ENCODE data around the gene MIPOL1.

Gene MIPOL1

DNA sequence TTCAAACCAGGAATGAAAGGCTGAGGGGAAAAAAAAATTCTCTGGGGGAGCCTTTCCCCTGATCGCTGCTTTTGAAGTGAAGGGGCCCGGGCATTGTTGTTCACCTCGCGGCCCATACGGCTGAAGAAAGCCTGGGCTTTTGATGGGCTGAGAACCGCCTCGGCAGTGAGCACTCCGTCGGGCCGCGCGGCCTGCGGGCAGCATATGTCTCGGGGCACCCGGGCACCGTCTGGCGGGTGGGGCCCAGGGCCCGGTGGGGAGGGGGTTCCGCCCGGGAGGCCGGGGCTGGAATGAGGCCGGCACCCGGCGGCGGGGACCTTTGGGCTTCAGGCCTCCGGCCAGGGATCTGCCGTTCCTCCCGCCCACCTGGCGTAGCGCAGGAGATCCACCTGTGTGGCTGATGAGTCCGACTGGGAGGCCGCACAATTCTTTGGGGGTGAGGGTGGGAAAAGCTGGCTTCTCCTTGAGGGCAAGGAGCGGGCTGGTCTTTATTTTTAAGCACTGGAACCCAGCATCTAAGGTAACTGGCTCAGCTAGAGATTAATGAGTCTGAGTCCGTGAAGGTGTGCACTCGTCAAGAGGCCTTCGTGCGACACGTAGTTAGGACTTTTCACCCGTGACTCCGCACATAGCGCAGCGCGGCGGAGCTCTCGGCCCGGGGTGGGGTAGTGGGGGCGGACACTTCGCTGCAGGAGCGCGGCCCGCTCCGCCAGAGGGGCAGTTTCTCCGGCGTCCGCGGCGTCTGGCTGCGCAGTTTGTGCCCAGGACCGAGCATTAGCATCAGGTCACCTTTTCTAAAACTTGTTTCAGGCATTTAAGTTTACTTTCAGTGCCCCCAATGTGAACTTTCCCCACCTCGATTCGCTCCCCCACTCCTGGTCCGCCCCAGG, 386.7 kb downstream of the MIPOL1 start:
- no peak for DNase-seq (ENCODE audit: low spot score)
- no peak for FAIRE-seq

DNA sequence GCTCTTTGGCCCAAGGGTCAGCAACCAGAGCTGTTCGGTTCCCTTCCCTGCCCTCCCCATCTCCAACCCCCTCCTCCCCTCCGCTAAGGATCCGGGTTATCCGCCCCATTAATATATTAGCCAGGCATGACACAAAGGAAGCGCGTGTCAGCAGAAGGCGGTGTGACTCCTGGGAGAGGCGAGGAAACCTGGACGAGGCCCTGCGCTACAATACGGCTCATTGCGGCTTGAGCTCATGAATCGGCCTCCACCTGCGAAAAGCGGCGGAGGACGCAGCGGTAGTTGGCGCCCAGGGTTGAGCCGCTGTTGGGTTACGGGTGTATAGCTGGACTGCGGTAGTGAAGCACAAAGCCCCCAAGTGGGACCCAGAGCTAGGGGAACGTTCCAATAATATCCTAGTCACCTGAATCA, 387.4 kb downstream of the MIPOL1 start:
- DNase-seq (ENCODE audit: low spot score) (no peak), FAIRE-seq (no peak)

DNA sequence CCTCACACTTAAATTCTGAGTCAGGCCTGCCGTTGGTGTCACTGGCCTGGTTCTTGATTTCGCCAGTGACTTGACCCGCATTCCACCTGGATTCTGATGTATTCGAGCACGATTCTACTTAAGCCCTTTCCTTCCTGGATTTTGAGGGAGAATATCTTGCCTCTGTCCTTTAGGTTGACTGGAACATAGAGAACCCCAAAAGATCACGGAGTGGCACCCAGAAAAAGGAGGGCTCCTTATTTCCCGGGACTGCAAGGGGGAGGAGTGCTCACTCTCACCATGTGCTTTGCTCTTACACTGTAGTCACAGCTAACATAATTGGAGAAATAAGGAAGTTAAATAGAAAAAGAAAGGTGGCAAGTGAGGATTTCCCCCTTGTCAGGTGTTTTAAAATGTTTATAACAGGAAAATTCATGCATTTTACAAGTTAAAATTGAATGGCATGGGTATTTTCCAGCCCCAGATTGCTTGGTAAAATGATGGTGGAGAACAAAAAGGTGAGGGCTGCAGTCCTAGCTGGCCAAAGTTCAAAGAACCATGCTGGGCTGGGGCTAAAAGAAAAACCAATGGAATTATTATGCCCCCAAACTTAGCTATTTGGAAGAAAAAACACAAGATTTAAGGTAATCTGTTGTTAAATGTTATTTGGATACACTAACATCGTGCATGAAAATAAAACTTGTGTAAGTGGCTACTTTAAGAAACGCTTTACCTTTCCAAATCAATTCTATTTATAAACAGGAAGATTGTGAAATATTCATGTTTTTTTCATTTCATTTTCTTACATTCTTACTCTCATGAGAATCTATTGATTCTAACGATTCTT, 388.4 kb downstream of the MIPOL1 start:
- FAIRE-seq (no peak), DNase-seq (ENCODE audit: low spot score) (no peak)

DNA sequence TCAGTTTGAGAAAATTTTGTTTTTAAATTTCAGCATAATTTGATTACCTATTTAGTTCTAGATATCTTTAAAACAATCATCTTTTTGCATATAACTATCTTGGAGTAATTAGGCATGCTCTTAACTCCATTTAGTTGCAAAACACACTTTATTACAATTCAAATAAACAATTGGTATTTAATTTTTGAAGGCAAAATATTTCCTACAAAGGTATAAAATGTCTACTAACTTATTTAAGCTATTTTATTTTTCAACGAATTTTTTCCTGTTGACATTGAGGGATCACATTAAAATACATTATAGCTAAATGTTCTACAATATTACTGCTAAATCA, 389.0 kb downstream of the MIPOL1 start:
- FAIRE-seq: no peak

DNA sequence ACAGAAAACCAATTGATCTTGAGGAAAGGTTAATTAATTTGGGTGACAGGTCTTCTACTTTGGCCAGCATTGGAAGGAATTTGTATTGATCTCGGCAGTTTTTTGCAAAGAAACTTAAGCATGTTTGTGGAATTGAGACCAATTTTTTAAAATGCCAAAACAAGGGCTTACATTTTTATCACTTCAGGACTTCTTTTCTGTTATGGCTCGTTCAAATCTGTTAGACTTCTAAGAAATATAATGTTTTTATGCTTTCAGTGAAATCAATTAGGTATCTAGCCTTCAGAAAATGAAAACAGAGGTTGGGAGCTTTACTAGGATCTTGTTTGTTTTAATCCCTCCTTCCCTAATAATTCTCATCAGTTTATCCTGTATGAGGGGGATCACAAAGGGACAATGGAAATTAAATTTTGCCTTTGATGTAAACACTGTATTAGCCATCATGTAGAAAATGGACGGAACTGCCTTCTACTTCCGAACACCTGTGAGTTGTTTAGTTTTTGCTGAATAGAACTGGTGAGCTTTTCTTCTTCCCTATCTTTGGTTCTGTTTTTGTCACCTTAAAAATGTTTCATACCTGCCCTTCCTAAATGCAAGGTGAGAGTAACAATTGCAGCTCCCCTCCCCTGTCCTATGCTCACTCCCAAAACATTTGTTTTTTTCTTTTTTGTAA, 389.5 kb downstream of the MIPOL1 start:
- FAIRE-seq: no peak
- no peak for DNase-seq (ENCODE audit: low spot score)

More for the DNA sequence above, 389.0 kb downstream of the MIPOL1 start:
- DNase-seq (ENCODE audit: low spot score): no peak

DNA sequence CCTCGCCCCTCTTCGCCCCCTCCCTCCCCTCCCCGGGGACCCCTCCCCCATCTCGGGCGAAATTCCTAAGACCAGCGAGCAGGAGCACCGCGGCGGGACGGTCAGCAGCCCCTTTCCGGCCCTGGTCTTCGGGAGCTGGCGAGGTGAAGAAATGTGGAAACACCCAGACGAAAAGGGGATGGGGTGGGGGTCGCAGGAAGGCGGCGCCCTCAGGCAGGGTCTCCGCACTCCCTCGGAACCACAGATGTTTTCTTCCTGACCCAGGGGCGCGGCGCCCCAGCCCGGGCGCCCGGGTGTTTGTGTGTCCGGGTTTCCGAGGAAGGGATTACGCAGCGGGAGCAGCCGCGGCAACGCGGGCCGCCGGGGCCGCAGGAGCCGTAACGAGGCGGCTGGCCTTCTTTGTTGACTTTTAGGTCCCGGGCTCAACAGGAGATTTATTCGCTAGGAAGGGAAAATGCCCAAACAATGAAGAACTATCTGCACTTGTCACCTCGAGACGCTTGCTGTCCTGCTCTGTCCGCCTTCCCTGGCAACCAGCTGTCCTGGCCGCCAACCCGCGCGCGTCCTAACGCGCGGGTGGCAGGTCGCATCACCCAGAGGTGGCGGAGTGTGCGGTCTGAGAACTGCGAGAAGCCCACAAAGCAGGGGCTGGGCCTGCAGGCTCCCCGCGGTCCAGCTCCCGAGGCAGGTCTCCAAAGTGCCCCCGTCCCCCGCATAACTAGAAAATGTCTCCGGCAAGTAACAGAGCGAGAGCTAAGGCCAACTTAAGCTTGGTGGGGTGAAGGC, 390.3 kb downstream of the MIPOL1 start:
- FAIRE-seq (no peak), DNase-seq (ENCODE audit: low spot score) (no peak)

DNA sequence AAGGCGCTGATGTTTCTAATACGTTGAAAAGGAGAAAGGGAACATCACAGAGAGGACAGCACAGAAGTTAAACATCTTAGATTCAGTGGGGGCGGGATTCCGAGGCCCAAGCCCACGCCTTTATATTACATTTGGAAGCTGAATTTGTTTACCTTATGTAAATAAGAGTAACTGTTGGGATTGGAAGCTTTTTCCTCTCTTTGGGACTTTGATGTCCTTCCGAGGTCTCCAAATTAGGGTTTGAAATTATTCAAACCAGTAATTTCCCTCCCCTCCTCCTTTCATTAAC, 390.9 kb downstream of the MIPOL1 start:
- DNase-seq (ENCODE audit: low spot score) (no peak), FAIRE-seq (no peak)

DNA sequence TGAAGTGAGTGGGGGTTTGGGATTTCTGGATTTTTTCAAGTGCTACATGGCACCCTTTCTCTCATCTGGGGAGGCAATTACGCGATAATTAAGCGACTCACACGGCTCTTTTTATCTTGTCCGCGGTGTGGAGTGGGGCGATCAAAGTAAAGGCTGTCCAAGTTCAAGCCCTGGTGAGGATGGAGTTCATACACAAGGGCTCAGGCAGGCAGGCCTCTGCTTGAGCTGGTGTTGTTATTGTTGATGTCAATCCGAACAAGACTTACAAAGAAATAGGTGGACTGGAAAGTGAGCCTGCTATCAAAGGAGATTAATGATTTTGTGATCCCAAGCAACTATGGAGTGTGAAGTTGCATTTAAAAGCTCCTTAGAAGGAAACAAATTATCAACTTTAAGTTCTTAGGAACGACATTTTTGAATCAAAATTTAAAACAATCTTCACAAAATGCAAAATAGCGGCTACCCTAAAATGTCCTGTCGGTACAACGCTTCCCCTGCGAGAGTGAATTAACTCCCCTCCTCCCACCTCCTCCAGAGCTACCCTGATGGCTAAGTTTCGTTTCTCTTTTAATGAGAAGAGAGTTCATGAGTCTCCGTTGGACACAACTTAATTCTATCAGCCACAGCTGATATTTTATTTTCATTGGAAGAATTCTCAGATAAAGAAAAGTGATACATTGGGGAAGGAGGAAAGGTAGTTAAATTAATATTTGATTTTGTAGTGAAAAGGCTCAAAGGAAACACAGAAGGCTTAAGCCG, 391.4 kb downstream of the MIPOL1 start:
- FAIRE-seq (no peak), DNase-seq (ENCODE audit: low spot score) (no peak)

DNA sequence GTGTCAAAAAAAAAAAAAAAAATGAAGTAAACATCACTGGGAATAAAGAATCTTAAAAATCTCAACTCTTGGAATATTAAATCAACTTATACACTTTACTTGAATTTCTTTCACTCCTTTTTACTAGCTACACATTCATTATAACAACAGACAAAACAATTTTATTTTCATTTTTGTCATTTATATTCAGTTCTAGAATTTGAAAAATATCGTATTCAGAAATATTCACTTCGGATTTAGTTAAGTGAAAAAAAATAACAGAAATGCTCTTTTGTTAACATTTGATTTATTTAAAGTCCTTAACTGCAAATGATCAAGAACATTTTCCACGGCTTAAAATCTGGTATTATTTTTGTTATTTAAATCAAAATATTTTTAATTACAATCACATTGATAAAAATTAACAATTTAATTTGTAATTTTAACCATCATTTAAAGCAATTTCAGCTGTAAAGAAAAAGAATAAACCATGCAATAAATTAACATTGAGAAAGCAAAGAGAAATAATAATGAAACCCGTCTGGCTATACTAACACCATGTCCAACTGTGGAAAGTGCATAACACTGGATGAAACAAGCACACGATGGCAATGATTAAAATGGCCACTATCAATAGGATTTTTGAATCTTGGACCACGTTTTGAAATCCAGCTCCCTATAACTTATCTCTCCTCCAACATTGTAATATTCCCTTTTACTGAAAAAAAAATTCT, 392.1 kb downstream of the MIPOL1 start:
- no peak for FAIRE-seq
- no peak for DNase-seq (ENCODE audit: low spot score)

DNA sequence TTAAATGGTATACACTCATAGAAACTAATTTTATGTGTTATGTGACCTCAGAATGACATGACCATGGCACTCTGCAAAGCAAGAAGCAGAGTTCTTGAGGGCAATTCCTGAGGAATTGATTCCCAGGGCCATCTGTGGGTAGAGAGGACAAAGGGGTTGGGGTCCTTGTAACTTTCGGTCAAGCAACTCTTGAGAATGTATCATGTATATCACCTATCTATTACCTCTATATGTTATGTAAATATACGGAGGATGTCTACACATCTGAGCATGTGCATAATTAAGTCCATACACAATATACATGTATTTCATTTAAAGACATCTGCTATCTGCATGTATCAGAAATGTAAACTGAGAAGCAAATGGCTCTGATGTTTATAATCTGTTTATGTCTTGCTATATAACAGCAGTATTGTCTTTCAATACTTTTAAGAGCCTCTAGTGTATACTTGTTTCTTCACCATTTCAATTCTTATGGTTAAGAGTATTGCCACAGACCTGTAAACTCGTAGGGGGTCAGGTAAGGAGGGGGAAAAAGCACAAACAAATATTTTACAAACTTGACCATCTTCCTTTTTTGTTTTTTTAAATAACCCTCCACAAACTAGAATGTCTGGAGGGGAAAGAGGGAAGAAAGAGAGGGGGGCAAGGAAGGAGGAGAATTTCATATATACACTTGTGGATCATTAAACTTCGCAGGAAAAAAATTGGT, 392.8 kb downstream of the MIPOL1 start:
- no peak for DNase-seq (ENCODE audit: low spot score)
- no peak for FAIRE-seq

DNA sequence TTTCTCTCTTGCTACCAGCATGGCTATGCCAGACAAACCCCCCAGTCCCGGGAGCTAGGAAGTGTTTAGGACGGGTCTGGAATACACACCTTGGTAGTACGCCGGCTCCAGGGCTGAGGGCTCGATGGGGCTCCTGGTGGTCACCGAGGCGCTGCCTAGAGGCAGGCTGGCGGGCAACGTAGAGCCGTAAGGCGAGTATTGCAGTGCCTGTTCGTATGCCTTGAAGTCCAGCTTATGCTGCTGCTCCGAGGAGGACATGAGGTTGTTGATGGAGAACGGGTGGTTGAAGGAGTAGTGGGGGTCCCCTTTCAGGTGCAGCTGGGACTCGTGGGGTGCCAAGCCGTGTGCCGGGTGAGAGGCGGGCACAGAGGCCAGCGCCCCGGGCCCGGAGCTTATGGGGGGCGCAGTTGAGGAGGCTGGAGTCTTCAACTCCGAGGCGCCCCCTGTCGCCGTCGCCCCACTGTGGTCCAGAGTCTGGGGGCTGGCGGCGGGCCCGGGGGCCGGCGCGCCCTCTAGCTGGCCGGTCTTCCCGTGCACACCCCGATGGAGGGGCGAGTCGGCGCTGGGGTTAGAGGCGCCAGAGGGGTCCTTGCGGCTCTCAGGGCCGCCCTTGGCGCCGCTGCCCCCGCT, 393.7 kb downstream of the MIPOL1 start:
- DNase-seq (ENCODE audit: low spot score) (no peak), FAIRE-seq (no peak)

DNA sequence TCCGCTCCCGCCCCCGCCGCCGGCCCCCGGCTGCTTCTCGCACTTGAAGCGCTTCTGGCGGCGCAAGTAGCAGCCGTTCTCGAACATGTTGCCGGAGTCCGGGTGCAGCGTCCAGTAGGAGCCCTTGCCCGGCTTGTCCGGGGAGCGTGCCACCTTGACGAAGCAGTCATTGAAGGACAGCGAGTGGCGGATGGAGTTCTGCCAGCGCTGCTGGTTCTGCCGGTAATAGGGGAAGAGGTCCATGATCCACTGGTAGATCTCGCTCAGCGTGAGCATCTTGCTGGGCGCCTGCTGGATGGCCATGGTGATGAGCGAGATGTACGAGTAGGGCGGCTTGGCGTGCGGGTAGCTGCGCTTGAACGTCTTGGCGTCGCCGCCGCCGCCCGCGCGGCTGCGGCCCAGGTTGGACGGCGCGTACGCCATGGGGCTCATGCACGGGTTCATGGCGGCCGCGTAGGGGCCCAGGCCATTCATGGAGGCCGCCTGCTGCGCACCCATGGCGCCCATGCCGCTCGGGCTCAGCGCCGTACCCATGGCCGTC, 394.3 kb downstream of the MIPOL1 start:
- no peak for FAIRE-seq
- DNase-seq (ENCODE audit: low spot score): no peak

DNA sequence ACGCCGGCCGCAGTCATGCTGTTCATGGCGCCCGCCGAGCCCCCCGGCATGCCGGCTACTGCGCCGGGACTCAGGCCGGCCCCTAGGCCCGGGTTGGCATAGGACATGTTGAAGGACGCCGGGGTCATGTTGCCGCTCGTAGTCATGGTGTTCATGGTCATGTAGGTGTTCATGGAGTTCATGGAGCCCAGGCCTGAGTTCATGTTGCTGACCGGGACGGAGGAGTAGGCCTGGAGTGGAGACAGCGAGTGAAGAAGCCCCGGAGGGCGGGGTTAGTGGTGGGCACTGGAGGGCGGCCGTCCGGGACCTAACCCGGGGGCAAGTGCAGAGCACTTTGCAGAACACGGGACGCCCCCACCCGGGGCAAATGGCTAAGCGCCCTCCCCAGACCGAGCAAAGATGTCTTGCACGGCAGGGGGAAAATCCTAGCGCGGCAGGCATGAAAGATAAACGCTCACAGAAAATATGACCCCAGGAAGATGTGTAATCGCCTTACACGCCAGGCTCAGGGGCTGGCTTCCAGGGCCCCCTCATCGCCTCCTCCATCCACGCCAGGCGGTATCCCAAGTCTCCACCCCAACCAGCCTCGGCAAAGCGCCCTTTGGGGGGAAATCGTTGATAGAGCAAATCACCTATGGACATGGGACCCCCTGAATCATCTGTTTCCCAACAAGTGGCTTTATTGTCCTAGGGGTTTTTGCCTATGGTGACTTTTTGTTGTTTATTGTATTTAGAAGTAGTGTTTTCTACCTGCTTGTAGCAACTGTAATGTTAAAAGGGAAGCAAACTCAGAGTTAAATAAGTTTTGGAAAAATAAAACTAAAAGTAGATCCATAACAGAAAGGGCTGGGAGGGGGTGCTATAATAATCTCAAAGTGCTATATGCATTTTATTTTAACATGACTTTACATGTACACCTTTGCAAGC, 395.0 kb downstream of the MIPOL1 start:
- FAIRE-seq (no peak), DNase-seq (ENCODE audit: low spot score) (no peak)

DNA sequence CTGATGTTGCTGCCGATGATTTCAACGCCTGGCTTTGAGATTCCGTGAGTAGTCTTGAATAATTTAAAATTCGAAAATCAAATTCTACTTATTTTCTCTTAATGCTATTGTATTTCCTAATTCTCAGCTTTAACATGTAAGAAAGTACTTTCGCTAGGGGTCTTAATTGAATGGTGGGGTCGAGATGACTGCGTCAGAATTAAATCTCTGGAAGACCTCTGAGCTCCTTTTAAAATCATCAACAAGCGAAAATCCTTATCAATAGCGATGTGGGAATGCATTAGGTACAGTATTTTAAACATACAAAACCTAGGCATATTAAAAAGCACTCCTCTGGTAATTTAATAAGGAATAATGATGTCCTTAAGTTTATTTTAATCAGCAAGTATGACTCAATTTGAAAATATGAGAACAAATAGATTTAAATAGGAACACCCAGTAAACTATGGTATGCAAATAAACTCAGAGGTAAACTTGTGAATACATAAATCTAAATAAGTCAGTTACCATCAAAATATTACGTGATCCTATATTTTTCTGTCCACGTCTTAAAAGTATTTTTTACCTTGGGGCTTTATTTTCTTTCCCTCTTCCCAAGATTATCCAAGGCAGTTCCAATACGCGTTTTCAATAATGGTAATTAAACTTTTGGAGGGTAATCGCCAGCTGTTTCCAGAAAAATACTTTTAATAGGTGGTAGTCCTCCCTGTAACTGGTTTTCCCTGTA, 395.9 kb downstream of the MIPOL1 start:
- FAIRE-seq: no peak
- DNase-seq (ENCODE audit: low spot score): no peak

DNA sequence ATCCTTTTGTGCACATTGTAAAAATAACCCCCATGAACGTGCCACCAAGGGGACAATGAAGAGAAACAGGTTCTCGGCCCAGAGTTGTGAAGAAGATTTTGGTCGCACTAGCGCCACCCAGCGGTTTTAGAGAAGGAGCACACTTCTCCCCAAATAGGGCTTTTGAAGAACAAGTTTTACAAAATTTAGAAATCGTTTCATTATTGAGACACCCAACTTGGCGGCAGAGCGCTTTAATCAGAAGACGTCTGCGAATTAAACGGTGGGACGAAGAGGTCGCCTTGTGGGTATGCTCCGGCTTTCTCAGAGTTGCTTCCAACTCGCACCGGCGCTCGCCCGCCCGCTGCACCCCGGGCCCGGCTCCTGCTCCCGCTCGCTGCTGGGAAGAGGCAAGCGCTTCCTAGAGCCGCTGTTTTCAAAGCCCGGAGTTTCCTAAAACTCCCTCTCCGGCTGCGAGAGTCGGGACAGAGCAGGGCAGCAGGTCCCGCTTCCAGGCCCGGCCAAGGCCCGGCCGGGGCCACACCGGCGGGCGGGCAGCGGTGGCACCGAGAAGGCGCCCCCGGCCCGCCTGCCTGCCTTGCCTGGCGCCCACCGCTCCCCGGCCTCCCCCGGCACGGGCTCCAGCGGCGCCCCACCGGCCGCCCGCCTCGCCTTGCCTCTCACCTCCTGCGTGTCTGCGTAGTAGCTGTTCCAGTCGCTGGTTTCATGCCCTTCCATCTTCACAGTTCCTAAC, 396.7 kb downstream of the MIPOL1 start:
- FAIRE-seq (no peak), DNase-seq (ENCODE audit: low spot score) (peak; percentile 47)

Measured in RCC 7860 (cell line).